Germinal center (tissue), 1 donor: ENCODE measurements around the gene SGSM1.
A peak's percentile ranks its signal among the peaks of the same experiment; 100 is the strongest.

Experiments used
- DNase-seq: peaks from one replicate; pipeline ENCODE4 v3.0.0; 2012; ENCODE audit warnings: mixed read lengths, low spot score

The SGSM1 gene

DNA sequence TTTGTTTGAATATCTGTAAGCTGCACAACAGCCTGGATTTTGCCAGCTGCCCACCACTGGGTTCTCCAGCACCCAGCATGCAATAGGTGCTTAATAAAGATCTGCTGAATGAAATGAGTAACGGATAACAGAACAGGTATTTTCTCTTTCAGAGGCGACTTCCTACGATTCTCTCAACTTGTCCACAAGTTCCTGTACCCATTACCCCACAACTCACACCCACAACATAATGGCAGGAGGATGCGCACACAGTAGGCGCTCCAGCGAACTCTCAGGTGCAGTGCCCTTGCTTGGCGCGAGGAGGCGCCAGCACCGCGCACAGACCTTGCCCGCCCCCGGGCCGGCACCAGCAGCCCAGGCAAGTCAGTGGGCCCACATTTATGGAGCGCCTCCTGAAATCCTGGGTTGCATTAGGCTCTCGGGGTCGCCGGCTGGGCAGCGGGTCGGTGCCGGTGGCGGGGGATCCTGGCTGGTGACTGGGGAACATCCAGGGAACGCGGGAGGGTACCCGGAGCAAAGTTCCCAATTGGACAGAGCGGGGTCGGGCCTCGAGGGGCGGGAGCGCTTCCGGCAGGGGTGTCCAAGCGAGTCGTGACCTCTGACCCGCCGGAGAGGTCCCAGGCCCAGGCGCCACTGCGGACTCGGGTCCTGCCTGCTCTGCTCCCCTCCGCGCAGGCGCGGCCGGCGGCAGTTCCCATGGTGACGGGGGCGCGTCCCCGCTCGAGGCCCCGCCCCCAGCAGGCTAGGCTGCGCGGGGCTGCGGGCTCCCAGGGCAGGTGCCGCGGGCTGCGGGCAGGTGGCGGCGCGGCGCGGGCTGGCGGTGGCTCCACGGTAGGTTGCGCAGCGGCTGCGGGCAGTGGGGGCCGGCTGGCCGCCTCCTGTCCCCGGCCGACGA lies 146.2 kb downstream of the SGSM1 start, which contains the start of gene KIAA1671:
TSS of gene KIAA1671 (plus strand) at position 775 of the 895 bp plus-strand sequence. CDS start 75,284 bp downstream, outside the sequence.
- DNase-seq = peak; percentile 92

DNA sequence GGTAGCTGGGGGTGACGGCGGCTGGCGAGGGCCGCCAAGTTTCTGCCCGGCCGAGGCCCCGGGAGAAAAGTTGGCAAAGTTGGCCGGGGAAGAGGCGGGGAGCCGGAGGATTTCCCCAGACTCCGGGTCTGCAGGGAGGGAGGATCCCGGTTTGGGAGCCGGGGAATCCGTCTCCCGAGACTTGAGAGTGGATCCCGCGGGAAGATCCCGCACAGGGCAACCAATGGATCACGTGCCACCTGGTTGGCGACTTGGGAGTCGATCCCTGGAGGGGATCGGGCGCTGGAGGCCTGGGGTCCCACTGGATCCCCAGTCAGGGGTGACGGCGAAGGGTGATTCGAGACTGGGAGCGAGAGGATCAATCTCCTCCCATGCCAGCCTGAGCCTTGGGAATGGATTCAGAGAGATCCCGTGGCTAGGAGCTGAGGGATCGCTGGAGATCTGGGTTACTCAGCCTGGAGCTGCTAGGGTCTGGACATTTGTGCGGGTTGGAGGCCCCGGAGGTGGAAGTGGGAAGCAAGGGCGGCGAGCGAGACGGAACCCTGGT lies 146.9 kb downstream of the SGSM1 start:
- DNase-seq = no peak

DNA sequence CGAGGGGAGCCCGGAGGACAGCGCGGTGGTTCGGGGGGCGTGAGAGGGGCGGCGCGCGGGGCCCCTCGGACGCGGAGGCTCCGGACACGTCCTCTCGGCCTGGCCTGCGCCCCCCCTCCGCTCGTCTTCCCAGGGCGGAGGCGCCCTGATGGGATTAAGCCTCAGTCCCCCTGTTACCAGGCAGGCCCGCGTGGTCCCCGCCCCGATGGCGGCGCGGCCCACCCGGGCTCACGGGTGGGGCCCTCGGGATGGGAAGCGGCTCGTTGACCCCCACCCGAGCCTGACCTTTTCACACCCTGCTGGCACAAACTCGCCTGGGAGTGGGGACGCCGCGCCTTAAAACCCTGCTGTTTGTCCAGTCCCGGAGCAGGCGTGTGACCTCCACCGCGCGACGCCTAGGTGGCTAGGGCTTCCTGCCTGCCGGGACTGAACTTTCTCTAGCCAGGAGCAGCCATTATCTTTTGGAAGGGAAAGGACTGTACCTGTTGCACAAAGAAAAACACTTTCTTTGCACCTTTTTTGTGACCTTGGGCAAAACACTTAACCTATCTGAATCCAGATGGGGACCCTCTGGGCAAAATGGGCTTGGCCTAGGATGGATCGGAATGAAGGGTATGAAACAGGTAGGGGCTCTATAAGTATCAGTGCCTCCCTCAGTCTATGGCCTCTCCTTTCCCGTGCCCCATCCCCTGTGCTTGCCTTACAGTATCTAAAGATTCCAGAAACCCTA lies 147.5 kb downstream of the SGSM1 start:
- no peak for DNase-seq

DNA sequence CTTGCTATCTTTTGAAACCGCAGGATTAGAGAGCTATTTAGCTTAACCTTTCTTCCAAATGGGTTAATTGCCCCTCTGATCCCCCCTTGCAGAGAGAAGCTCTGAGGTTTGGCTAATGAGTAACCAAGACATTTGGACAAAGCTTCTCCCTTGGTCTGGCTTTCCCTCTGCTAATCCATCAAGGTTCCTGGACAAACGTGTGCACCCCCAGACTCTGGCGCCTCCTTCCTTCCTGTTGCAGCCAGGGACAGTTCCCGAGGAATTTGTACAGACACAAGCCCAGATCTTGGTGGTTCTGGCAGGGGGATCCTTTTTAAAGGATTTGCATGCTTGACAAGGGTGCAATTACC lies 148.1 kb downstream of the SGSM1 start:
- DNase-seq = no peak

DNA sequence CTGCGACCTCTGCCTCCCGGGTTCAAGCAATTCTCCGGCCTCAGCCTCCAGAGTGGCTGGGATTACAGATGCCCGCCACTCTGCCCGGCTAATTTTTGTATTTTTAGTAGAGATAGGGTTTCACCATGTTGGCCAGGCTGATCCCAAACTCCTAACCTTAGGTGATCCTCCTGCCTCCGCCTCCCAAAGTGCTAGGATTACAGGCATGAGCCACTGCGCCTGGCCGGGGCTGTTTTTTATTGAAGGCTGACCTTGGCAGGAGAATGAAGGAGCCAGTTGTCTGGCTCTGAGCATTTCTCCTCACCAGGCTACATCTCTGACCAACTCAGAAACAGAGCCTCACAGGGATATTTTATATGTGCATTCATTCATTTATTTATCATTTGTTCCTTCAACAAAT lies 148.8 kb downstream of the SGSM1 start:
- no peak for DNase-seq

DNA sequence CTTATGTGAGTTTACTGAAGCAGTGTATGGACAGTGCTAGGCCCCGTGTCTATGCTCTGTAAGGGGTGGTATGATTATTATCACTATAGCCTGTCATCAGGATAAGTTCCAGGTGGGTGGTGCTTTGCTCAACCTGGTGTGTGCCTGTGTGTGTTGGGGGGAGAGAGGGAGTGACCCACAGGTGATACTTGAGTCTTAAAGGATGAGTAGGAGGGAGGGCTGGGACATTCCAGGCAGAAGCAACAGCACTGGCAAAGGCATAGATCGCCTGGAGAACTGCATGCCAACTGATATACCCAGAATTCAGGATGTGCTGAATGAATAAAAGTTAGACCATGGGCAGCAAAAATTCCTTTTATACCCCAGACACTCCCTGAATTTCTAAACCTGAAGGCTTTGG lies 151.0 kb downstream of the SGSM1 start:
- DNase-seq = no peak

DNA sequence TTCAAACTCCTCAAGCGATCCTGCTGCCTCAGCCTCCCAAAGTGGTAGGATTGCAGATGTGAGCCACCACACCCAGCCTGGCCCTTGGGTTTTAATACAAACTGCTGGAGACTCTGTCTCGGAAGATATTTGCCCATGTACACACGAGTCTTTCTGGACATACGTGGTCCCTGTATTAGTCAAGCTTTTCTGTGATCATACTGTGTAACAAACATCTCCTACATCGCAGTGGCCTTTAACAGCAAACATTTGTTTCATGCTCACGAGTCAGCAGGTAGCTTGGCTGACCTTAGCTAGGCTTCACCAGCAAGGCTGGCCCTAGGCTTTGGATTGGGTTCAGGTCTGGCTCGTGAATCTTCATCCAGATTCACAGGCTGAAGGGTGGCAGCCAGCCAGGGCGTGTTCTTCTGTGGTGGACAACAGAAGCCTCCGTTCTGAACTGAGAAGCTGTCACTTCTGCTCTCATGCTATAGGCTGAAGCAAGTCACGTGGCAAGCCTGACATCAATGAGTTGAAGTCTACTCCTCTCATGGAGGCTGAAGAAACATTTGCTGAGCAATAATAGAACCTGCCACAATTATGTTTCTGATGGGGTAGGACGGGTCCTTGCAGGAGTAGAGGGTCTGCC lies 155.3 kb downstream of the SGSM1 start:
- no peak for DNase-seq

DNA sequence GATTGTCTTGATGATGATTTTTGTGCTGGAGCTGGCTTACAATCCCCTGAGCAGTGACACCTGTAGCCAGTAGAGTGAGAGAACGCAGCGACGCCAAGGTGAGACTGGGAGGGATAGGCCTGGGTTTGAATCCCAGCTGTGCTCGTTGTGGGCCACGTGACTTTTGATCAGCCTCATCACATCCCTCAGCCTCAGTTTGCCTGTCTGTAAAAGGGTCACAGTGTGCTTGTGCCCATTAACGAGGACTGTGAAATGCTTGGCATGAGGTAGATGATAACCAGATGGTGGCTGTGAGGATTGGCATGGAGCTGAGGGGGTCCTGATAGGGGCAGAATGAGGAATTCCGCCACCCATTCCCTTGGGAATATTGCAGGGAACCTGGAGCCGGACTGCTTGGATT lies 156.1 kb downstream of the SGSM1 start:
- DNase-seq = no peak

DNA sequence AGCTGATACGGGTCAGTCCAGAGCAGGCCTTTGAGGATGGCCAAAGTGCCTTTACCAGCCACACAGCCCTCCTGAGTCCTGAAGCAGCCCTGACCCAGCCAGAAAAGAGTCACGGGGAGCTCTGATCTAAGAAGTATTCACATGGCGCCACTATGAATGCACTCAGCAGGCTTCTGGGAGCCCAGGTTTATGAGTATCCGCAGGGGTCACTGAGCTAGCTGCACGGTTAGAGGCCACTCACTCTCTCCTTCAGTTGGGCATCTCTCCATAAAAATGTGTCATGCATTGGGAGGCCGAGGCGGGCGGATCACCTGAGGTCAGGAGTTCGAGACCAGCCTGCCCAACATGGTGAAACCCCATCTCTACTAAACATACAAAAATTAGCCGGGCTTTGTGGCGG lies 156.8 kb downstream of the SGSM1 start:
- DNase-seq = no peak

DNA sequence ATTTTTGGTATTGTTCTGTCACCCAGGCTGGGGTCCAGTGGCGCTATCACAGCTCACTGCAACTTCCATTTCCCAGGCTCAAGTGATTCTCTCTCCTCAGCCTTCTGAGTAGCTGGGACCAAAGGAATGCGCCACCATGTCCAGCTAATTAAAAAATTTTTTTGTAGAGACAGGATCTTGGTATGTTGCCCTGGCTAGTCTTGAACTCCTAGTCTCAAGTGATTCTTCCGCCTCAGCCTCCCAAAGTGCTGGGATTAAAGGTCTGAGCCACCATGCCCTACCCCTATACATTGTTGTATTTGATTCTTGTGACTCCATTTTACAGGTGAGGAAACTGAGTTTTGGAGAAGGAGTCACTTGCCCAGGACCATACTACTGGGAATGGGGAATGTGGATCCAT lies 158.4 kb downstream of the SGSM1 start:
- no peak for DNase-seq

DNA sequence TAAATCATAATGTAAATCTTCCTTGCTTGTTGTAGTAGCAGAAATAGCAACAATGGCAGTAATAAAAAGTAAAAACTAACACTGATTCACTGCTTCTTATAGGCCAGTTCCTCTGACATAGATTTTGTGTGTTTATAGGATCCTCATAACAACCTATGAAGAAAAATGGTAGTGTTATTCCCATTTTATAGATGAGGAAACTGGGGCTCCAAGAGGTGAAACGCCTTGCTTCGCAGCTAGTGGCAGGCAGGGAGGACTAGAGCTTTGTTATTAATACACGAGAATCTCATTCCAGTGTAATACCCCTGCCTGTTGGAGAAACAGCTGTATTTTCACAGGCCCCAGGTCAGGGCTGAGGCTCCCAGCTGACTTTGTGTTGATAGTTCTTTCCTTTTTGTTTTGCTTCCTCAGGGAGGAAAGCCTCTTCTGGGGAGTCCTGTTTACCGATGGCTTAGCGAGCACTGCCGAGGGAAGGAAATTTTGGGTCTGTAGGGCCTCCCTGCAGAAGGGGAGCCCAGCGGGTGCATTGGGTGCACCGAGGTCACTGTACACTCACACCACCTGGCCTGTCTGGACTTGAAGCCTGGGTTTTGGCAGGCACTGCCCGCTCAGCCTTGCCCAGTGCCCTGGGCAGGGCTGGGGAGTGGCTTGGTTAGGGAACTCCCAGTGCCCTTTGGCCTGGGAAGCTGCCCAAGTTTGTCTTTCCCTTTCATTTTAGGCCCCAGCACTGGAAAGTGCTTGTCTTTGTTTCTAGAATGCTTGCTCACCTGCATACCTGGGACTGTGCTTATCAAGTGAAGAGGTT lies 160.0 kb downstream of the SGSM1 start:
- DNase-seq = no peak

DNA sequence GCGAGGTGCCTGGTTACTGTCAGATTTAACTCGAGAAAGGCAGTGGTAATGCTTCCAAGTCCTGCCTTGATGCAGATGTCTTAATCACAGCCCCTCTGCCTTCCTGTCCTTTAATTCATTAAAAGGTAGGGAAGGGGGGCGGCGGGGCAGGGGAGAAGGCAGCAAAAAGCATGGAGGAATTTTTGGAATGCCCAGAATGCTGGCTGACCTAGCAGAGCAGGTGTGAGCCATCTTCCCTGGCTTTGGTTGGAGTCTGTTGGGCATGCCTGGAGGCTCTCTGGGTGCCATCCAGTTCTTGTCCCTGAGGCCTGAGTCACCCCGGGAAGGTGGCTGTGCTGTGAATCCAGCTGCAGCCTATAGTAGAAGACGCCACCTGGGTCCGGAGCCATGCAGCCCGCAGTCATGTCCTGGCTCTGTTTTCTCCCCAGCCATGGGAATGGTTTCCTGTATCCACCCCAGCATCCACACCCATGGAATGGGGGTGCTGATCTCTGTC lies 162.1 kb downstream of the SGSM1 start:
- DNase-seq = no peak

DNA sequence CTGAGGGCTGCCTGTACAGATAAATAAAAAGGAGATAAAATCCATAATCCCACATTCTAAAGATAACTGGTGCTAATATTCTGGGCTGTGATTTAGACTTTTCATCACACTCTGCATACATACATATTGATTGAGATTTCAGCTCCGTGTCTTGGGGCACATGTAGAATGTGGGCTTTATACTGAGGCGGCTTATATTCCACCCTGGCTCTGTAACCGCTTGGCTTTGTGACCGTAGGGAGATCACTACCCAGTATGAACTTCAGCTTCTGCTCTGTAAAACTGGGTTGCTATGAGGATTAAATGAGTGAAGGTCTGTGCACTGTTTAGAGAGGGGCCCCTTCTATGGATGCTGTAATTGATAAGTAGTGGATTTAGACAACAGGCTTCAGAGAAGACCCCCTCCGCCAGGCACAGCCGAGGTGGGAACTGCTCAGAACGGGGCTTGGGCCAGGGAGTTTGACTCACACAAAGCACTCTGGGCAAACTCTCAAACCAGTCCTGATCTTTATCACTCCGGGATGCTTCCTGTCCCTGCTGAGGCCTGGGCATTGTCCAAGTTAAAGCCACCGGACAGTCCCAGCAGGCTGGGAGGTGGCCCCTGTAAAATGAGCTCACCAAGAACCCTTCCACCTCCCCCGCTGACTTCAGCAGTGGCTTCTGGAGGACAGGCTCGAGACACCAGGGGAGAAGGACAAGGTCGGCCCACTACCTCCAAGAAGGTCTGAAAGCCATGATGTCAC lies 163.7 kb downstream of the SGSM1 start:
- DNase-seq = no peak

DNA sequence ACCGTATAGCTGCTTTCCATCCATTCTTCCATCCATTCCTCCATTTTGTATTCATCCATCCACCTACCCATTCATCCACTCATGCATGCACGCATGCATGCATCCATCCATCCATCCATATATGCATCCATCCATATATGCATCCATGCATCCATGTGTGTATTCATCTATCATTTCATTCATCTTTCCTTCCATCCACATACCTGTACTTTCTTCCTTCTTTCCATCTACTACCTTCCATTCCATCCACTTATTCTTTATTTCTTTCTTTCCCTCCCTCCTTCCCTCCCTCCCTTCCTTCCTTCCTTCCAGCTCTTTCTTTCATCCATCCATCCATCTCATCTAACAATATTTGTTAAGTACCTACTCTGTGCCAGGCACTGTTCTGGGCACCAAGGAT lies 166.4 kb downstream of the SGSM1 start:
- DNase-seq = no peak

DNA sequence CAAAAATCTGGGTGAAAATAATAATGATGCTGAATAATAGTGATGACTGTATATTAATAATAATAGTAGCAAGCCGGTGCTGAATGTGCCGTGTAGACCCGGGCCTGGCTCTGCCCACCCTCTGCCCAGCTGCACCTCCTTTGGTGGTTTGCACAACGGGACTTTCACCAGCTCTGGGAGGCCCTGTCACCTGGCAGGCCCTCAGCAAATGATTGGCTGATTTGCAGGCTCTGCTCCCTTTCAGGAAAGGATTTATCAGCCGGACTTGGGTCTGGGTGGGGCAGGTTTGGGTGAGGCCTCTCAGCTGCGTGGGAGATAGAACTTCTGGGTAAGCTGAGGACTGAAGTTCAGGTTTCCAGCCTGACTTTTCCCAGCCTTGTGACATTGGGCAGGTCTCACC lies 167.9 kb downstream of the SGSM1 start:
- DNase-seq = no peak

DNA sequence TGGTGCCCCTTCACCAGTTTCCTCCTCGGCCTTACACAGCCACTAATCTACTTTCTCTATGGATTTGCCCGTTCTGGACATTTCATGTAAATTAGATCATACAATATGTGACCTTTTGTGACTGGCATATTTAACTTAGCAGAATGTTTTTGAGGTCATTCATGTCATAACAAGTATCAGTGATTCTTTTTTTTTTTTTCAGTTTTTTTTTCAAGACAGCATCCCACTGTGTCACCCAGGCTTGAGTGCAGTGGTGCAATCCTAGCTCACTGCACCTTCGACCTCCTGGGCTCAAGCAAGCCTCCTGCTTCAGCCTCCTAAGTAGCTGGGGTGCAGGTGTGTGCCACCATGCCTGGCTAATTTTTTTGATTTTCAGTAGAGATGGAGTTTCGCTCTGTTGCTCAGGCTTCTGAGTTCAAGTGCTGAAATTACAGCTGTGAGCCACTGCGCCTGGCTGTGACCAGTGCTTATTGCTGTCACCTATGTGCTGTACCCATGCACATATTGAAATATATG lies 169.2 kb downstream of the SGSM1 start:
- no peak for DNase-seq

DNA sequence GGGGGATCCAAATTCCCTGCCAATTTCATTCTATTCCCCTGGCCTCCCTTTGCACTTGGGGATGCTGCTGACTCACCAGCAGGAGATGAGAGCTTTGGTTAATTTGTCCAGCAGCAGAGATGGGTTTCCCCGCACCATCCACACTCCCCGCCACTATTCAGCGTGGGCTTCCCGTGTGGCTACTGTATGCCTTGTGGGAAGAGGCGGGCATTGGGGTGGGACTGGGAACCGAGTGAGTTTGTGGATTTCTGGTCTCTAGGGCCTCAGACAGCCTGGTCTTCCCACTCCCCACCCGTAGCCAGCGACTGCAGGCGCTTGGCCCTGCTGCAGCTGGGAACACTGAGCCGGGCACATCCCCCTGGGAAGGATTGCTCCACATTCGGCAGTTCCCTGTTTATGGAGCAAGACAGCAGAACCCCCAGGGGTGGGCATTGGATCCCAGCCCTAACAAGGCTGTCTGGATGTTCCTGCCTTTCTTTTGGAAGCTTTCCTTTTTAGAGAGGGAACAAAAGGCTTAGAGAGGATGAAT lies 169.9 kb downstream of the SGSM1 start:
- DNase-seq = no peak

DNA sequence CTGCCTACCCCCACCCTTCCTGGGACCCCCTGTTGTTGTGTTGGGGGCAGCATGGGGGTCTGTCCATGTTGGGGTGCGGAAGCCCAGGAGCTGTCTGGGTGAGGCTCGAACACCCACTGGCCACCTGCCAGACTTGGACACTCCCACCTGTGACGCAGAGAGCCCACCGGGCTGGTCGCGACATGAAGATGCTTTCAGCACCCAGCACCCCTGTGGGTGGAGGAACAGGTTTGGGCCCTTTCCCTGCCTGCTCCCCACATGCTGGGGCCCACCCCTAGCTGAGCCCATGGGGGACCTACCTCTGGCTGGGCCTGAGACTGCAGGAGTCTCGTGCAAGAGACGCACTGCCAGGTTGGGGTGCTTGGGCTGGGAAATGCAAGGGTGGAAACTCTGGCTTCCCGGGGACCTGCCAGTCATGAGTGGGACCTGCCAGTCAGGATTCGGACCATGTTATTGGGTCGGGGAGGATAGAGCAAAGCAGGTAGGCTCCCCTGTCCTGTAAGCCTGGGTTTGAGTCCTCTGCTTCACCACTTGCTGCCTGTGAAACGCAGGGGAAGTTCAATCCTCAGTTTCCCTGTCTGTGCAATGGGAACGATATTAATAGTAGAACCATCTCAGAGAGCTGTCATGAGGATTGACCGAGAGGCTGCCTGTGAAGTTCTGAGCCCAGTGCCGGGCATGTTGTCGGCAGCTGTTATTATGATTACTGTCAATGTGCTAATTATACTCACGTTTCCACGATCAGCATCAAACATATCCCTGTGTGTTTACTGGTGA lies 170.6 kb downstream of the SGSM1 start:
- no peak for DNase-seq
